Measurements from ENCODE around the gene SMURF1. TPM values are rescaled to one million over a fixed set of nuclear protein-coding genes. Genes with fewer than 3 reads are reported as not detected.

Gene SMURF1
- total and polyA plus RNA-seq, 4 donors, result 2.9 to 16.8 (median 5.9) TPM

DNA sequence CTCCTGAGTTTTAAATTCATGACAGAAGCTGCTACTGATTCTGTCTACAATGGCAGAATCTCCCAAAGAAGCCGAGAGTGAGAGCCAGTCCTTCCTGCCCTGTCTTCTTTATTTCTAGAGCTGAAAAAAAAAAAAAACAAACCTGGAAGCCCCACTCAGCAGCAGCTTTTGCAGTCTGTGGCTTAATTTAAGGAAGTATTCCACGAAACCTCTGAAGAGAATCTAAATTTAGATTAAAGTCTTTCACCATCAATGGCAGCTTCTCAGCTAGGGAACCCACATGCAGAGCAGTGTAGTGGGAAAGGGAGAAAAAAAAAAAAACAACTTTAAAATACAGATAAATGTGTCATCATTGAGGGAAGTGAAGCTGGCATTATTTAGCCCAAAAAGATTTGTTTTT, 23.4 kb downstream of the SMURF1 start:
- H3K27ac ChIP-seq (ENCODE audit: low read depth in 1 of 2, low read length in 2 of 2), result no peak overlapping the region
- no peak overlapping the region for H3K9ac ChIP-seq (ENCODE audit: low read depth in 1 of 2, low read length in 2 of 2)

More for the DNA sequence above, 23.4 kb downstream of the SMURF1 start:
- H3K4me3 ChIP-seq (ENCODE audit: low read depth in 1 of 3, low read length in 3 of 3), result no peak overlapping the region
- WGBS, result 78% methylated on average over 2 of the region's 2 CpGs
- peaks cover 0 to 3% (median 0%) of the 10 kb centered on the region in 4 donors for H3K36me3 ChIP-seq (ENCODE audit: control insufficient read depth in 4 of 4, insufficient read depth in 3 of 4, low read depth in 1 of 4, low read length in 3 of 4)
- no peak for TF ChIP-seq RAD21 (IDR thresholded peaks at IDR 0.05)
- TF ChIP-seq ATF3 (IDR thresholded peaks at IDR 0.05), result no peak
- no peak for TF ChIP-seq HNF4G (IDR thresholded peaks at IDR 0.05)
- no peak for TF ChIP-seq JUND (IDR thresholded peaks at IDR 0.05)
- no peak for TF ChIP-seq SP1 (IDR thresholded peaks at IDR 0.05)
- TF ChIP-seq NR2F2 (IDR thresholded peaks at IDR 0.05), result no peak
- TF ChIP-seq GABPA (IDR thresholded peaks at IDR 0.05 in 1 of 2, conservative IDR thresholded peaks at IDR 0.05 in 1 of 2), result no peak
- TF ChIP-seq FOXA2 (IDR thresholded peaks at IDR 0.05), result no peak
- TF ChIP-seq REST (IDR thresholded peaks at IDR 0.05), result no peak
- TF ChIP-seq, protein P1, sequence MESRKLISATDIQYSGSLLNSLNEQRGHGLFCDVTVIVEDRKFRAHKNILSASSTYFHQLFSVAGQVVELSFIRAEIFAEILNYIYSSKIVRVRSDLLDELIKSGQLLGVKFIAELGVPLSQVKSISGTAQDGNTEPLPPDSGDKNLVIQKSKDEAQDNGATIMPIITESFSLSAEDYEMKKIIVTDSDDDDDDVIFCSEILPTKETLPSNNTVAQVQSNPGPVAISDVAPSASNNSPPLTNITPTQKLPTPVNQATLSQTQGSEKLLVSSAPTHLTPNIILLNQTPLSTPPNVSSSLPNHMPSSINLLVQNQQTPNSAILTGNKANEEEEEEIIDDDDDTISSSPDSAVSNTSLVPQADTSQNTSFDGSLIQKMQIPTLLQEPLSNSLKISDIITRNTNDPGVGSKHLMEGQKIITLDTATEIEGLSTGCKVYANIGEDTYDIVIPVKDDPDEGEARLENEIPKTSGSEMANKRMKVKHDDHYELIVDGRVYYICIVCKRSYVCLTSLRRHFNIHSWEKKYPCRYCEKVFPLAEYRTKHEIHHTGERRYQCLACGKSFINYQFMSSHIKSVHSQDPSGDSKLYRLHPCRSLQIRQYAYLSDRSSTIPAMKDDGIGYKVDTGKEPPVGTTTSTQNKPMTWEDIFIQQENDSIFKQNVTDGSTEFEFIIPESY (IDR thresholded peaks at IDR 0.05), result no peak
- TF ChIP-seq FOXA1 (IDR thresholded peaks at IDR 0.05), result no peak
- TF ChIP-seq, protein P2, sequence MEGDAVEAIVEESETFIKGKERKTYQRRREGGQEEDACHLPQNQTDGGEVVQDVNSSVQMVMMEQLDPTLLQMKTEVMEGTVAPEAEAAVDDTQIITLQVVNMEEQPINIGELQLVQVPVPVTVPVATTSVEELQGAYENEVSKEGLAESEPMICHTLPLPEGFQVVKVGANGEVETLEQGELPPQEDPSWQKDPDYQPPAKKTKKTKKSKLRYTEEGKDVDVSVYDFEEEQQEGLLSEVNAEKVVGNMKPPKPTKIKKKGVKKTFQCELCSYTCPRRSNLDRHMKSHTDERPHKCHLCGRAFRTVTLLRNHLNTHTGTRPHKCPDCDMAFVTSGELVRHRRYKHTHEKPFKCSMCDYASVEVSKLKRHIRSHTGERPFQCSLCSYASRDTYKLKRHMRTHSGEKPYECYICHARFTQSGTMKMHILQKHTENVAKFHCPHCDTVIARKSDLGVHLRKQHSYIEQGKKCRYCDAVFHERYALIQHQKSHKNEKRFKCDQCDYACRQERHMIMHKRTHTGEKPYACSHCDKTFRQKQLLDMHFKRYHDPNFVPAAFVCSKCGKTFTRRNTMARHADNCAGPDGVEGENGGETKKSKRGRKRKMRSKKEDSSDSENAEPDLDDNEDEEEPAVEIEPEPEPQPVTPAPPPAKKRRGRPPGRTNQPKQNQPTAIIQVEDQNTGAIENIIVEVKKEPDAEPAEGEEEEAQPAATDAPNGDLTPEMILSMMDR (IDR thresholded peaks at IDR 0.05; ENCODE audit: low read depth, low read length, missing input control), result no peak
- no peak for TF ChIP-seq TAF1 (conservative IDR thresholded peaks at IDR 0.05)
- no peak for TF ChIP-seq YY1 (IDR thresholded peaks at IDR 0.05)
- TF ChIP-seq EGR1 (IDR thresholded peaks at IDR 0.05; ENCODE audit: low read depth in 2 of 2), result no peak
- no peak for TF ChIP-seq HNF4A (conservative IDR thresholded peaks at IDR 0.05)
- no peaks in the 10 kb centered on the region for H3K27me3 ChIP-seq (ENCODE audit: control insufficient read depth in 4 of 4, insufficient read depth in 4 of 4, low read length in 3 of 4)
- DNase-seq (ENCODE audit: low spot score), result no peak
- peaks cover 10 to 32% (median 26%) of the 10 kb centered on the region in 4 donors for H3K4me1 ChIP-seq (ENCODE audit: control insufficient read depth in 4 of 4, insufficient read depth in 4 of 4, low read length in 3 of 4)
- H3K9me3 ChIP-seq (ENCODE audit: control insufficient read depth in 4 of 4, low read length in 3 of 4), result no peaks in the 10 kb centered on the region
